Cardiac fibroblast (primary cell): Measurements from ENCODE around the gene MAN1A1.

Experiments
- DNase-seq, 2 donors: peaks; one replicate each; pipeline versions ENCODE4 v3.0.0 to v3.0.0-alpha.2; 2010; ENCODE audit warnings: low read depth in 2 of 2
- H3K4me3 ChIP-seq, 2 donors: replicated peaks in 1 of 2; 1 replicate in 1 of 2; 2 replicates in 1 of 2; pipeline ENCODE4 v1.5.1; 2011; ENCODE audit warnings: low read depth in 2 of 2, low read length in 2 of 2, mild to moderate bottlenecking in 2 of 2, moderate library complexity in 1 of 2
- CTCF ChIP-seq: IDR thresholded peaks from one replicate; pipeline ENCODE4 v1.5.1; 2011; ENCODE audit warnings: low read depth, mild to moderate bottlenecking, low read length, inconsistent platforms

The MAN1A1 gene

DNA sequence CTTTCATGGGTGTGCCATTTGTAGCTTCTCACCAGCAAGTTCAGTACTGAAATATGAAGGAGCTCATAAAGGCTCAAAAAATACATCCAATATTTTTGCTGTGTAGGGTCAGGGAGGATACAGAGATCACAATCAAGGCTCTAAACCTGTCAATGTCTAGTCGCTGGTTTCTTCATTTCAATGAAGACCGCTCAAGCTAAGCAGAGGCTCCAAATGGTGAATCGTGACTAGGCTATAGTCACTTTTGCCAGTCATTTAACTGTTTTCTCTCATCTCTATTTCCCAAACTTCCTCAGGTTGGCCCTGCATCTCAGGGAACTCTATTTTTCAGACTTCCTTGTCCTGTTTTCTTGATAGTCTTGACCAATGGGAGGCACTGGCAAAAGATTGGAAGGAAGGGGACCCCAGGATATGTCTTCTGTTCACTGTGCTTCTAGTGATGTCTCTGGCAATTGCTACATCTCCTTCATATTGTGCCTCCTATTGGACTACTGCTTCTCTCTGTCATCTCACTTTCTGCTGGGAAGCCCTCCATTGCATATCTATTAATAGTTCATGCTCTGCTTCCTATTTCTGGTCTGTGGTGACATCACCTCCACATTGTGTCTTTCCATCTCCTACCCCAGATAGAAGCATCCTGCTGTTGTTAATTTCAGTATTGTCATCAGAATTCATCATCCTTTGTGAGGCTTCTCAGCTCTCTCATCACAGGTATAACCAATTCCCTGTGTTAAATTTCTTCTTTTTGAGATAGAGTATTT is 183.4 kb downstream of the MAN1A1 start:
- H3K4me3 ChIP-seq, result no peak overlapping the region
- DNase-seq, result no peak
- no peak for TF ChIP-seq CTCF

GRCh38 chr6:119163006-119163405 is 186.6 kb downstream of the MAN1A1 start:
- no peak for DNase-seq
- no peak for TF ChIP-seq CTCF
- no peak overlapping the region for H3K4me3 ChIP-seq

- H3K4me3 ChIP-seq, result no peak overlapping the region
- no peak for TF ChIP-seq CTCF
- DNase-seq, result no peak
Observed at GRCh38 chr6:119162134-119162775, 187.3 kb downstream of the MAN1A1 start.

- no peak for TF ChIP-seq CTCF
- peak in 1 of 2 donors; percentile 51 for DNase-seq
- no peak overlapping the region for H3K4me3 ChIP-seq
Observed at GRCh38 chr6:119161438-119161837, 188.1 kb downstream of the MAN1A1 start.

GRCh38 chr6:119160911-119161310 is 188.7 kb downstream of the MAN1A1 start:
- no peak for DNase-seq
- H3K4me3 ChIP-seq, result no peak overlapping the region
- TF ChIP-seq CTCF, result no peak

DNA sequence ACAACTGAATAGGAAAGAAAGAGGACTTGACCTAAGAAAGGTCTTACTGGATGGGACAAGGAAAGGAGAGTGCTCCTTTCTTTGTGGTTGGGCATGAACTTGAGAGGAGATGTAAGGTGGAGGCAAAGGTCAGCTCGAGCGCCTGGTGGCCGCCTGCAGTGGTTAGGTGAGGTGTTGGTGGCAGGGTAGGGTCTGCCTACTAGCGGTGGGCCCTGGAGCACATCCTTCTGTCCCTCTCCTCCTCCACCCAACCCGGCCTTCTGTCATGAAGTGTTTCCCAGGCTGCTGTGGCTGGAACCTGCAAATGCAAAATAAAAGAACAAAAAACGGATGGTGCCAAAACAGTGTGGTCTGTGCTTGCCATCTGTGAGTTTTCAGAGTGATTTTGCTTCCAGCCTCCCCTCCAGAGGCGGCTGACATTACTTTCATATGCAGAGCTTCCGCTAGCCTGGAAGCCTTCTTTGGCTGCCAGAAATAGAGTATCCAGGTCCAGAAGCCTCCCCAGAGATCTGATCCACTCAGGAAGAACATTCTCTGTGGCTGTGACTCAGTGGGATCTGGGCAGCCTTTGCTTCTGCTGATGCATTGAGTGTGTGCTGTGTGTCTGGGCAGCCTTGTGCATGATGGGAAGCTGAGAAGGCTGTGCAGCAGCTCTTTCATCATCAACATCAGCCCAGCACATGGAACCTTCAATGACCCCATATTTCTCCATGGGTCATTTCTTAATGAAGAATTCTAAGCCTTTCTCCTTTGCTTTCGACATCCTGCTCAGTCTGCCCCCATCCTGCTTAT is 191.3 kb downstream of the MAN1A1 start:
- TF ChIP-seq CTCF, result no peak
- H3K4me3 ChIP-seq, result no peak overlapping the region
- DNase-seq, result peak; percentile 71 to 91
